HAP-1 (cell line): ENCODE measurements around the gene MEIOSIN.

Experiments
- DNase-seq, 2 experiments: peaks; one replicate each; pipeline ENCODE4 v3.0.0-alpha.2; 2016 to 2020; ENCODE audit warnings: low spot score in 2 of 2
- H3K27me3 ChIP-seq: fragments of 250-450 bp; sonication (Bioruptor Pico); 2 replicates; pipeline ENCODE4 v1.5.1; 2020; ENCODE audit warnings: low read depth, mild to moderate bottlenecking, moderate library complexity
- H3K36me3 ChIP-seq: fragments of 250-450 bp; sonication (Bioruptor Pico); replicated peaks from 2 replicates; pipeline ENCODE4 v1.5.1; 2020; ENCODE audit warnings: mild to moderate bottlenecking
- H3K4me1 ChIP-seq: fragments of 250-450 bp; sonication (Bioruptor Pico); 2 replicates; pipeline ENCODE4 v1.5.1; 2020; ENCODE audit warnings: mild to moderate bottlenecking
- H3K4me3 ChIP-seq: fragments of 250-450 bp; sonication (Bioruptor Pico); 2 replicates; pipeline ENCODE4 v1.5.1; 2020; ENCODE audit warnings: mild to moderate bottlenecking, moderate library complexity
- H3K9me3 ChIP-seq: fragments of 250-450 bp; sonication (Bioruptor Pico); 2 replicates; pipeline ENCODE4 v1.5.1; 2020; ENCODE audit warnings: mild to moderate bottlenecking, moderate library complexity
- in situ Hi-C: fragments of 300-500 bp; cut with MboI; formaldehyde crosslinking; loops from 3 replicates; pipeline ENCODE4 v1.14.3; 2020; ENCODE audit warnings: low sequenced_read_pairs, inconsistent platforms, mixed read lengths

MEIOSIN gene

GRCh38 chr19:45765702-45766295, 32.6 kb downstream of the MEIOSIN start:
- in situ Hi-C loops = no loop called here
- H3K36me3 ChIP-seq = no peaks in the 10 kb centered on the region
- H3K9me3 ChIP-seq = no peaks in the 10 kb centered on the region
- peaks cover 11% of the 10 kb centered on the region for H3K4me1 ChIP-seq
- H3K4me3 ChIP-seq = no peak overlapping the region
- H3K27me3 ChIP-seq = no peaks in the 10 kb centered on the region
- no peak for DNase-seq

- in situ Hi-C loops = no loop called here
- Histone ChIP-seq H3K4me1 (peaks cover 15% of the 10 kb centered on the region), H3K4me3 (no peak overlapping the region; the same call in 1 of the 2 replicates), H3K9me3 (no peaks in the 10 kb centered on the region), H3K36me3 (no peaks in the 10 kb centered on the region; the same call in 1 of the 2 replicates), H3K27me3 (no peaks in the 10 kb centered on the region)
- DNase-seq = no peak
Observed at GRCh38 chr19:45766296-45766868, 33.1 kb downstream of the MEIOSIN start.

GRCh38 chr19:45766869-45767346, 33.7 kb downstream of the MEIOSIN start:
- Histone ChIP-seq H3K4me3 (peak overlapping the region; percentile 63), H3K4me1 (peaks cover 15% of the 10 kb centered on the region), H3K9me3 (no peaks in the 10 kb centered on the region), H3K36me3 (no peaks in the 10 kb centered on the region; the same call in 1 of the 2 replicates), H3K27me3 (no peaks in the 10 kb centered on the region)
- DNase-seq = no peak
- in situ Hi-C loops = no loop called here

GRCh38 chr19:45767410-45767880, 34.2 kb downstream of the MEIOSIN start:
- H3K27me3 ChIP-seq = no peaks in the 10 kb centered on the region
- H3K4me1 ChIP-seq = peaks cover 15% of the 10 kb centered on the region
- no peaks in the 10 kb centered on the region for H3K9me3 ChIP-seq
- in situ Hi-C loops = no loop called here
- DNase-seq = peak; percentile 67 to 85
- H3K36me3 ChIP-seq = no peaks in the 10 kb centered on the region; the same call in 1 of the 2 replicates
- H3K4me3 ChIP-seq = peak overlapping the region; percentile 63

GRCh38 chr19:45767881-45768654, 34.8 kb downstream of the MEIOSIN start:
- peaks cover 15% of the 10 kb centered on the region for H3K4me1 ChIP-seq
- no peaks in the 10 kb centered on the region for H3K9me3 ChIP-seq
- no peaks in the 10 kb centered on the region; the same call in 1 of the 2 replicates for H3K36me3 ChIP-seq
- in situ Hi-C loops = no loop called here
- H3K27me3 ChIP-seq = no peaks in the 10 kb centered on the region
- H3K4me3 ChIP-seq = peak overlapping the region; percentile 63
- DNase-seq = peak; percentile 44 to 74

- Histone ChIP-seq H3K4me1 (peaks cover 15% of the 10 kb centered on the region), H3K9me3 (no peaks in the 10 kb centered on the region)
- in situ Hi-C loops = no loop called here
Observed at GRCh38 chr19:45768655-45768983, 35.4 kb downstream of the MEIOSIN start.

GRCh38 chr19:45768984-45769782, 35.9 kb downstream of the MEIOSIN start, which contains the start of gene SIX5:
Gene SIX5, minus strand, starts transcription at chr19:45769252. Its CDS starts 408 bp downstream, at chr19:45768844.
- in situ Hi-C loops = no loop called here
- Histone ChIP-seq H3K36me3 (no peaks in the 10 kb centered on the region; the same call in none of the 2 replicates), H3K4me1 (peaks cover 14% of the 10 kb centered on the region), H3K4me3 (peak within 1 kb of the TSS; percentile 63), H3K27me3 (no peaks in the 10 kb centered on the region), H3K9me3 (no peaks in the 10 kb centered on the region)
- peak; percentile 95 to 99 for DNase-seq

More at GRCh38 chr19:45768655-45768983, 35.4 kb downstream of the MEIOSIN start:
- Histone ChIP-seq H3K4me3 (peak overlapping the region; percentile 63), H3K27me3 (no peaks in the 10 kb centered on the region), H3K36me3 (no peaks in the 10 kb centered on the region; the same call in none of the 2 replicates)
- peak in 1 of 2 experiments; percentile 62 for DNase-seq

GRCh38 chr19:45769821-45770191, 36.6 kb downstream of the MEIOSIN start:
- Histone ChIP-seq H3K4me1 (peaks cover 10% of the 10 kb centered on the region), H3K27me3 (no peaks in the 10 kb centered on the region), H3K36me3 (no peaks in the 10 kb centered on the region; the same call in none of the 2 replicates), H3K4me3 (peak overlapping the region; percentile 63), H3K9me3 (no peaks in the 10 kb centered on the region)
- in situ Hi-C loops = no loop called here
- DNase-seq = no peak

GRCh38 chr19:45770192-45771101, 37.2 kb downstream of the MEIOSIN start:
- Histone ChIP-seq H3K4me1 (peaks cover 10% of the 10 kb centered on the region), H3K4me3 (peak overlapping the region; percentile 63), H3K9me3 (no peaks in the 10 kb centered on the region), H3K36me3 (no peaks in the 10 kb centered on the region; the same call in none of the 2 replicates), H3K27me3 (no peaks in the 10 kb centered on the region)
- in situ Hi-C loops = no loop called here
- peak; percentile 97 to 99 for DNase-seq

GRCh38 chr19:45771311-45771933, 38.2 kb downstream of the MEIOSIN start:
- Histone ChIP-seq H3K9me3 (no peaks in the 10 kb centered on the region), H3K36me3 (no peaks in the 10 kb centered on the region; the same call in none of the 2 replicates), H3K4me1 (peaks cover 10% of the 10 kb centered on the region), H3K27me3 (no peaks in the 10 kb centered on the region), H3K4me3 (no peak overlapping the region)
- no peak for DNase-seq
- in situ Hi-C loops = no loop called here

GRCh38 chr19:45772130-45772840, 39.0 kb downstream of the MEIOSIN start:
- peaks cover 5% of the 10 kb centered on the region for H3K36me3 ChIP-seq

More at GRCh38 chr19:45772130-45772840, 39.0 kb downstream of the MEIOSIN start:
- Histone ChIP-seq H3K4me3 (no peak overlapping the region), H3K4me1 (peaks cover 4% of the 10 kb centered on the region; the same call in 1 of the 2 replicates), H3K27me3 (no peaks in the 10 kb centered on the region), H3K9me3 (no peaks in the 10 kb centered on the region)
- no peak for DNase-seq
- in situ Hi-C loops = no loop called here
